Lung (tissue), 12 donors: ENCODE measurements around the gene STIP1. TPM values are rescaled to one million over a fixed set of nuclear protein-coding genes. Genes with fewer than 3 reads are reported as not detected.

Experiments used
- ATAC-seq: fragments of 200-7000 bp; cut with Tn5 transposase; one replicate; pipeline ENCODE4 v1.9.1; 2020; ENCODE audit warnings: moderate number of reproducible peaks; ENCODE audit not compliant: insufficient read depth, low FRiP score
- DNase-seq, 3 donors: peaks; one replicate each; pipeline ENCODE4 v3.0.0-alpha.2; 2013 to 2017
- H3K27ac ChIP-seq, 2 donors: one replicate each; pipeline ENCODE4 v1.5.1; 2013; ENCODE audit warnings: mild to moderate bottlenecking in 2 of 2, moderate library complexity in 2 of 2, control low read depth in 1 of 2, inconsistent platforms in 1 of 2, low read depth in 1 of 2, low read length in 1 of 2
- H3K27me3 ChIP-seq, 3 donors: one replicate each; pipeline ENCODE4 v1.5.1; 2013; ENCODE audit warnings: low read length in 2 of 3; ENCODE audit not compliant: control insufficient read depth in 3 of 3, insufficient read depth in 3 of 3
- H3K36me3 ChIP-seq, 4 donors: one replicate each; pipeline ENCODE4 v1.5.1; 2013; ENCODE audit warnings: low read length in 4 of 4, mild to moderate bottlenecking in 1 of 4, moderate library complexity in 1 of 4; ENCODE audit not compliant: control insufficient read depth in 4 of 4, insufficient read depth in 4 of 4
- H3K4me1 ChIP-seq, 5 donors: one replicate each; pipeline ENCODE4 v1.5.1; 2013; ENCODE audit warnings: low read length in 5 of 5, mild to moderate bottlenecking in 2 of 5, moderate library complexity in 1 of 5; ENCODE audit not compliant: control insufficient read depth in 5 of 5, insufficient read depth in 5 of 5
- H3K4me3 ChIP-seq: one replicate; pipeline ENCODE4 v1.5.1; 2013; ENCODE audit warnings: mild to moderate bottlenecking, control low read depth, moderate library complexity
- H3K9ac ChIP-seq, 2 donors: one replicate each; pipeline ENCODE4 v1.5.1; 2013; ENCODE audit warnings: low read length in 2 of 2, control low read depth in 1 of 2; ENCODE audit not compliant: insufficient read depth in 1 of 2
- H3K9me3 ChIP-seq, 4 donors: one replicate each; pipeline ENCODE4 v1.5.1; 2013; ENCODE audit warnings: low read length in 3 of 4, mild to moderate bottlenecking in 1 of 4, moderate library complexity in 1 of 4; ENCODE audit not compliant: control insufficient read depth in 4 of 4, insufficient read depth in 3 of 4
- WGBS, 2 donors: extraction: QIAGEN DNeasy Blood & Tissue Kit; methylation state at CpG; one replicate each; pipeline ENCODE4 v1.1.7; 2013; 5-methylcytosine and 5-hydroxymethylcytosine counted together
- polyA plus RNA-seq, 2 donors: library from polyadenylated mRNA; stranded (reverse); fragments of 200-250 nt; gene quantifications; one replicate each; pipeline ENCODE4 v1.2.1, GENCODE V29; 2013
- total RNA-seq, 2 donors: library from RNA; depleted of rRNA in 1 of 2; stranded (reverse); fragments of >200 nt in 1 of 2; gene quantifications; one replicate each; pipeline ENCODE4 v1.2.1, GENCODE V29; 2014 to 2021
- TF ChIP-seq, protein P1 (sequence below): IDR thresholded peaks from 2 replicates; pipeline ENCODE4 v1.5.1; 2012; ENCODE audit warnings: mild to moderate bottlenecking; ENCODE audit errors: control extremely low read depth, extremely low read depth
- donor health status: control.
- donor health status: control.
- donor health status: Bipolar disorder and iron deficiency.
- donor health status: healthy.
- donor health status: DM: yes; HTN: yes; CAD: no.

STIP1 gene
- total and polyA plus RNA-seq, 4 donors: 75.9 to 122 (median 94.8) TPM

DNA sequence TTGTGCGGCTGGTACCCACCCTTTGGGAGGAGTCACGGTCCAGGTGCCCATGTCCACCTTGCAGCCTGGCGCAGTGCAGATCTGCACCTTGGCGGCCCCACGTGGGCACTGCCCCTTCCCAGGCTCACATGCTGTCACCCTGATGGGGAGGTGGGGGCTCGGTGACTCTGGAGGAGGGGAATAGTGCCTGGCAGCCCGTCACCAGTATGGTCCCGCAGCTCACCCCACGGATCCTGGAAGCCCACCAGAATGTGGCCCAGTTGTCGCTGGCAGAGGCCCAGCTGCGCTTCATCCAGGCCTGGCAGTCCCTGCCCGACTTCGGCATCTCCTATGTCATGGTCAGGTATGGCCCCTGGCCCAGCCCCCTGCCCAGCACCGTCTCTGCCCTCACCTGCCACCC, 34.8 kb downstream of the STIP1 start:
- H3K27ac ChIP-seq: no peak overlapping the region
- ATAC-seq (no peak), DNase-seq (no peak)
- no peak overlapping the region for H3K9ac ChIP-seq
- H3K4me3 ChIP-seq: no peak overlapping the region
- TF ChIP-seq, protein P1, sequence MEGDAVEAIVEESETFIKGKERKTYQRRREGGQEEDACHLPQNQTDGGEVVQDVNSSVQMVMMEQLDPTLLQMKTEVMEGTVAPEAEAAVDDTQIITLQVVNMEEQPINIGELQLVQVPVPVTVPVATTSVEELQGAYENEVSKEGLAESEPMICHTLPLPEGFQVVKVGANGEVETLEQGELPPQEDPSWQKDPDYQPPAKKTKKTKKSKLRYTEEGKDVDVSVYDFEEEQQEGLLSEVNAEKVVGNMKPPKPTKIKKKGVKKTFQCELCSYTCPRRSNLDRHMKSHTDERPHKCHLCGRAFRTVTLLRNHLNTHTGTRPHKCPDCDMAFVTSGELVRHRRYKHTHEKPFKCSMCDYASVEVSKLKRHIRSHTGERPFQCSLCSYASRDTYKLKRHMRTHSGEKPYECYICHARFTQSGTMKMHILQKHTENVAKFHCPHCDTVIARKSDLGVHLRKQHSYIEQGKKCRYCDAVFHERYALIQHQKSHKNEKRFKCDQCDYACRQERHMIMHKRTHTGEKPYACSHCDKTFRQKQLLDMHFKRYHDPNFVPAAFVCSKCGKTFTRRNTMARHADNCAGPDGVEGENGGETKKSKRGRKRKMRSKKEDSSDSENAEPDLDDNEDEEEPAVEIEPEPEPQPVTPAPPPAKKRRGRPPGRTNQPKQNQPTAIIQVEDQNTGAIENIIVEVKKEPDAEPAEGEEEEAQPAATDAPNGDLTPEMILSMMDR: no peak
- H3K9me3 ChIP-seq: no peaks in the 10 kb centered on the region
- WGBS, 2 donors: 94 to 96% methylated on average over 14 of the region's 14 CpGs
- H3K27me3 ChIP-seq: no peaks in the 10 kb centered on the region
- H3K36me3 ChIP-seq: peaks cover 0 to 45% (median 2%) of the 10 kb centered on the region in 4 donors
- peaks cover 0 to 10% (median 0%) of the 10 kb centered on the region in 5 donors for H3K4me1 ChIP-seq

DNA sequence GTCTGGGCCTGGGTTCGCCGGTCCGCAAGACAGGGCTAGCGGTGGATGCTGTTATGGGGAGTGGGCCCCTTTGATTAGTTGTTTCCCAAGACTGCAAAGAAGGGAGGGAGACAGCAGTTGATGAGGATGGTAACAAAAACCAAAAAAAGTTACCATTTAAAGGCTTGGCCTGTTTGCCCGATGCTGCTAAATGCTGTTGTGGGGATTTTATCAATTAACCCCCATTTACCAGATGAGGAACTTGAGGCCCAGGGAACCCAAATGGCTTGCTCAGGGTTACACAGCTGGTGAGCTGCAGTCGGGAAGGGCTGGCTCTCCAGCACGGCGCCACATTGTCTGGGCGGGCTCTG, 36.7 kb downstream of the STIP1 start:
- TF ChIP-seq, protein P1: no peak
- H3K36me3 ChIP-seq: peaks cover 0 to 39% (median 2%) of the 10 kb centered on the region in 4 donors
- no peaks in the 10 kb centered on the region for H3K9me3 ChIP-seq
- no peak overlapping the region for H3K4me3 ChIP-seq
- H3K9ac ChIP-seq: no peak overlapping the region
- peaks cover 0 to 23% (median 4%) of the 10 kb centered on the region in 5 donors for H3K4me1 ChIP-seq
- no peak for ATAC-seq
- no peaks in the 10 kb centered on the region for H3K27me3 ChIP-seq
- 78 to 85% methylated on average over 9 of the region's 9 CpGs for WGBS, 2 donors
- DNase-seq: no peak
- no peak overlapping the region for H3K27ac ChIP-seq

DNA sequence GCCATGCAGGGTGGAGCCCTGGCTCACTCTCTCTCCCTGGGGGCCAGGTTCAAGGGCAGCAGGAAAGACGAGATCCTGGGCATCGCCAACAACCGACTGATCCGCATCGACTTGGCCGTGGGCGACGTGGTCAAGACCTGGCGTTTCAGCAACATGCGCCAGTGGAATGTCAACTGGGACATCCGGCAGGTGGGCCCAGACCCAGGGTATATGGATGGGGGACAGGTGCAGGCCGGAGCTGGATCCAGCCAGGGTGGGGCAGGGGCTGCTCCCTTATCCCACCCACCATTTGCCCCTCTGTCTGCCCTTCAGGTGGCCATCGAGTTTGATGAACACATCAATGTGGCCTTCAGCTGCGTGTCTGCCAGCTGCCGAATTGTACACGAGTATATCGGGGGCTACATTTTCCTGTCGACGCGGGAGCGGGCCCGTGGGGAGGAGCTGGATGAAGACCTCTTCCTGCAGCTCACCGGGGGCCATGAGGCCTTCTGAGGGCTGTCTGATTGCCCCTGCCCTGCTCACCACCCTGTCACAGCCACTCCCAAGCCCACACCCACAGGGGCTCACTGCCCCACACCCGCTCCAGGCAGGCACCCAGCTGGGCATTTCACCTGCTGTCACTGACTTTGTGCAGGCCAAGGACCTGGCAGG, 37.2 kb downstream of the STIP1 start:
- 87% methylated on average over 24 of the region's 24 CpGs for WGBS, 2 donors
- no peak overlapping the region for H3K4me3 ChIP-seq
- peaks cover 0 to 24% (median 4%) of the 10 kb centered on the region in 5 donors for H3K4me1 ChIP-seq
- peaks cover 0 to 38% (median 2%) of the 10 kb centered on the region in 4 donors for H3K36me3 ChIP-seq
- ATAC-seq (no peak), DNase-seq (no peak)
- H3K27me3 ChIP-seq: no peaks in the 10 kb centered on the region
- no peak overlapping the region for H3K9ac ChIP-seq
- H3K27ac ChIP-seq: no peak overlapping the region
- TF ChIP-seq, protein P1: no peak
- no peaks in the 10 kb centered on the region for H3K9me3 ChIP-seq
